T-helper 17 cell (primary cell): ENCODE results near the gene GKN1. TPM values are rescaled to one million over a fixed set of nuclear protein-coding genes. Genes with fewer than 3 reads are reported as not detected.

Source experiments
- ATAC-seq: fragments of 150-1000 bp; cut with Tn5 transposase; 2 replicates; pipeline ENCODE4 v1.10.0; 2021; ENCODE audit warnings: mild to moderate bottlenecking, moderate library complexity
- DNase-seq, 3 donors: peaks; one replicate each; pipeline versions ENCODE4 v3.0.0 to v3.0.0-alpha.2; 2020 to 2021
- H3K9me3 ChIP-seq: one replicate; pipeline ENCODE4 v1.7.0; 2013; ENCODE audit warnings: low read length, mild to moderate bottlenecking; ENCODE audit not compliant: control insufficient read depth, poor library complexity, severe bottlenecking
- H3K27ac Mint-ChIP-seq: one replicate; pipeline ENCODE4 v1.8.0; 2022; ENCODE audit warnings: mild to moderate bottlenecking, moderate library complexity, mixed read lengths
- H3K27me3 Mint-ChIP-seq: one replicate; pipeline ENCODE4 v1.8.0; 2022; ENCODE audit warnings: mixed read lengths
- H3K36me3 Mint-ChIP-seq: one replicate; pipeline ENCODE4 v1.8.0; 2022; ENCODE audit warnings: low read depth, mixed read lengths
- H3K4me1 Mint-ChIP-seq: one replicate; pipeline ENCODE4 v1.8.0; 2022; ENCODE audit warnings: mild to moderate bottlenecking, mixed read lengths
- H3K4me3 Mint-ChIP-seq: one replicate; pipeline ENCODE4 v1.8.0; 2022; ENCODE audit warnings: mild to moderate bottlenecking, moderate library complexity, mixed read lengths
- total RNA-seq, 4 donors: library from RNA in 2 of 4; stranded (reverse) in 2 of 4; gene quantifications; one replicate each; pipeline ENCODE4 v1.2.3 and lab custom pipeline; 2022 to 2026

GKN1 gene
- total RNA-seq, 2 donors from 2014 or later: not detected

GRCh38 chr2:68995916-68996315 is 21.5 kb downstream of the GKN1 start:
- H3K27ac Mint-ChIP-seq: no peak overlapping the region
- no peaks in the 10 kb centered on the region for H3K4me1 Mint-ChIP-seq
- DNase-seq (no peak), ATAC-seq (no peak)
- no peak overlapping the region for H3K4me3 Mint-ChIP-seq
- H3K9me3 ChIP-seq: no peaks in the 10 kb centered on the region
- peaks cover 44% of the 10 kb centered on the region for H3K27me3 Mint-ChIP-seq
- H3K36me3 Mint-ChIP-seq: no peaks in the 10 kb centered on the region

GRCh38 chr2:68997401-68997800 is 23.0 kb downstream of the GKN1 start:
- Mint-ChIP-seq H3K4me1 (no peaks in the 10 kb centered on the region), H3K27ac (no peak overlapping the region), H3K4me3 (no peak overlapping the region), H3K27me3 (peaks cover 39% of the 10 kb centered on the region), H3K36me3 (no peaks in the 10 kb centered on the region)
- ATAC-seq (no peak), DNase-seq (no peak)
- H3K9me3 ChIP-seq: peaks cover 9% of the 10 kb centered on the region

- peaks cover 9% of the 10 kb centered on the region for H3K9me3 ChIP-seq
- Mint-ChIP-seq H3K27me3 (peaks cover 33% of the 10 kb centered on the region), H3K4me1 (no peaks in the 10 kb centered on the region), H3K27ac (no peak overlapping the region), H3K4me3 (no peak overlapping the region), H3K36me3 (no peaks in the 10 kb centered on the region)
- no peak for ATAC-seq
- DNase-seq: no peak
These were observed 27.4 kb downstream of the GKN1 start for GRCh38 chr2:69001879-69002278.

- DNase-seq (no peak), ATAC-seq (no peak)
- H3K9me3 ChIP-seq: peaks cover 9% of the 10 kb centered on the region
- Mint-ChIP-seq H3K4me1 (no peaks in the 10 kb centered on the region), H3K27ac (no peak overlapping the region), H3K27me3 (peaks cover 38% of the 10 kb centered on the region), H3K4me3 (no peak overlapping the region), H3K36me3 (no peaks in the 10 kb centered on the region)
These were observed 29.3 kb downstream of the GKN1 start for GRCh38 chr2:69003731-69004130.

- peaks cover 58% of the 10 kb centered on the region for H3K27me3 Mint-ChIP-seq
These were observed 32.7 kb downstream of the GKN1 start for GRCh38 chr2:69007169-69007568.

GRCh38 chr2:69007603-69008002 is 33.2 kb downstream of the GKN1 start:
- Mint-ChIP-seq H3K4me1 (peaks cover 2% of the 10 kb centered on the region), H3K4me3 (no peak overlapping the region), H3K36me3 (peaks cover 3% of the 10 kb centered on the region), H3K27me3 (peaks cover 62% of the 10 kb centered on the region), H3K27ac (no peak overlapping the region)
- DNase-seq (no peak), ATAC-seq (no peak)
- H3K9me3 ChIP-seq: no peaks in the 10 kb centered on the region

More at GRCh38 chr2:69007169-69007568, 32.7 kb downstream of the GKN1 start:
- H3K27ac Mint-ChIP-seq: no peak overlapping the region
- peaks cover 2% of the 10 kb centered on the region for H3K9me3 ChIP-seq
- H3K4me1 Mint-ChIP-seq: no peaks in the 10 kb centered on the region
- ATAC-seq (no peak), DNase-seq (no peak)
- peaks cover 2% of the 10 kb centered on the region for H3K36me3 Mint-ChIP-seq
- no peak overlapping the region for H3K4me3 Mint-ChIP-seq

- no peak overlapping the region for H3K4me3 Mint-ChIP-seq
- peaks cover 5% of the 10 kb centered on the region for H3K36me3 Mint-ChIP-seq
- no peak for DNase-seq
- no peaks in the 10 kb centered on the region for H3K9me3 ChIP-seq
- no peak overlapping the region for H3K27ac Mint-ChIP-seq
- ATAC-seq: no peak
- peaks cover 14% of the 10 kb centered on the region for H3K4me1 Mint-ChIP-seq
- H3K27me3 Mint-ChIP-seq: peaks cover 73% of the 10 kb centered on the region
These were observed 36.2 kb downstream of the GKN1 start for GRCh38 chr2:69010437-69011194.

GRCh38 chr2:69011611-69012157 is 37.2 kb downstream of the GKN1 start:
- peaks cover 14% of the 10 kb centered on the region for H3K4me1 Mint-ChIP-seq
- ATAC-seq (no peak), DNase-seq (no peak)
- H3K27ac Mint-ChIP-seq: no peak overlapping the region
- H3K27me3 Mint-ChIP-seq: peaks cover 64% of the 10 kb centered on the region
- H3K4me3 Mint-ChIP-seq: peak overlapping the region; percentile 92
- no peaks in the 10 kb centered on the region for H3K9me3 ChIP-seq
- peaks cover 5% of the 10 kb centered on the region for H3K36me3 Mint-ChIP-seq

- DNase-seq: peak in 1 of 3 donors; percentile 35
- peaks cover 70% of the 10 kb centered on the region for H3K27me3 Mint-ChIP-seq
- peak overlapping the region; percentile 92 for H3K4me3 Mint-ChIP-seq
- H3K4me1 Mint-ChIP-seq: peaks cover 14% of the 10 kb centered on the region
- H3K9me3 ChIP-seq: no peaks in the 10 kb centered on the region
- peak; percentile 72 for ATAC-seq
- peaks cover 5% of the 10 kb centered on the region for H3K36me3 Mint-ChIP-seq
- peak overlapping the region; percentile 84 for H3K27ac Mint-ChIP-seq
These were observed 38.1 kb downstream of the GKN1 start for GRCh38 chr2:69012310-69013141.

- Mint-ChIP-seq H3K4me3 (peak within 1 kb of the TSS; percentile 92), H3K27me3 (peaks cover 76% of the 10 kb centered on the region), H3K4me1 (peaks cover 14% of the 10 kb centered on the region), H3K27ac (peak within 1 kb of the TSS; percentile 84), H3K36me3 (peaks cover 5% of the 10 kb centered on the region)
- H3K9me3 ChIP-seq: no peaks in the 10 kb centered on the region
- DNase-seq (no peak), ATAC-seq (peak; percentile 68)
These were observed 38.9 kb downstream of the GKN1 start, which contains the start of gene ANTXR1 for GRCh38 chr2:69013142-69013839. Gene ANTXR1 (plus strand): TSS chr2:69013179. CDS start chr2:69013500, 321 bp downstream.

- H3K27ac Mint-ChIP-seq: no peak overlapping the region
- no peaks in the 10 kb centered on the region for H3K9me3 ChIP-seq
- peaks cover 5% of the 10 kb centered on the region for H3K36me3 Mint-ChIP-seq
- peak overlapping the region; percentile 92 for H3K4me3 Mint-ChIP-seq
- H3K4me1 Mint-ChIP-seq: peaks cover 14% of the 10 kb centered on the region
- no peak for ATAC-seq
- peaks cover 74% of the 10 kb centered on the region for H3K27me3 Mint-ChIP-seq
- no peak for DNase-seq
These were observed 39.7 kb downstream of the GKN1 start for GRCh38 chr2:69013840-69014821.

GRCh38 chr2:69017080-69017479 is 42.6 kb downstream of the GKN1 start:
- Mint-ChIP-seq H3K27me3 (peaks cover 70% of the 10 kb centered on the region), H3K36me3 (peaks cover 3% of the 10 kb centered on the region), H3K27ac (no peak overlapping the region), H3K4me1 (peaks cover 14% of the 10 kb centered on the region), H3K4me3 (no peak overlapping the region)
- ATAC-seq (no peak), DNase-seq (no peak)
- H3K9me3 ChIP-seq: no peaks in the 10 kb centered on the region
